HL-60/S4 (cell line): ENCODE results near the gene ABHD16B.

Experiments
- in situ Hi-C: fragments of 300-500 bp; cut with MboI; formaldehyde crosslinking; loops from 2 replicates; pipeline ENCODE4 v1.14.3; 2022; ENCODE audit warnings: low sequenced_read_pairs

ABHD16B gene

DNA sequence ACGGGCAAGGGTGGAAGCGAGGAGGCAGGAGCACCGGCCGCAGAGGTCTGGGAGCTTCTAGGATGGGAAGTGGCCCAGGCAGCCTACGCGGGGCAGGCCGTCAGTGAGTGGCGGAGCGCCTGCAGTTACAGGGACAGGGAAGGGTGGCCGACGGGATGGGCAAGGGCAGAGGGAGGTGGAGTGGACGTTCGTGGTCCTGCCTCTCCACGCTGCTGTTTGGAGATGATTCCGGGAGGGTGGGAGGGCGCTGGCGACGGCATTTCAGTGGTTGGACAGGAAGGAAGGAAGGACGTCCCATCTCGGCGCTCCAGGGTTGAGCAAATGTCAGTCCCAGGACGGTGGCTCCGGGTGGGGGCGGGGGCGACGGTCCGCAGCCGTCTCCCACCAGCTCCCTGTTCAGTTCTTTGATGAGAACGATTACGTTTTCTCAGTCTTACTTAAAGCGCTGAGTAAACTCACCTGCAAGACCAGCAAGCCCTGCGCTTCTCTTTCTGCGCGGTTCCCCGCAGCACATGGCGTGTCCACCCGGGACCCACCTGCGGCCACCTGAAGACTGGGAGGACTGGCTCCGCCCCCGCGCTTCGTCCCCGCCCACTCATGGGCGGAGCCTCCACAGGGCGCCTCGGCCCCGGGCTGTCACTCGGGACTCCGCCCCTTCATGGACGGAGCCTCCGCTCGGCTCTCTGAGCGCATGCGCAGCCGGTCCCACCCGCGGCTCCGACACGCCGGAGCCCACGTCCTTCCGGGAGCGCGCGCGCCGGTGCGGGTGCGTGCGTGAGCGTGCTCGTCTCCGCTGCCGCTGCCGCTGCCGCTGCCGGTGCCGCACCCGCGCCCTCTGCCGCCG, 33.3 kb downstream of the ABHD16B start, which contains the start of gene DNAJC5:
DNAJC5 (plus strand) TSS at position 769 of the 844 bp plus-strand sequence. CDS start 33,220 bp downstream, outside the sequence.
- in situ Hi-C loops, result no loop called here

DNA sequence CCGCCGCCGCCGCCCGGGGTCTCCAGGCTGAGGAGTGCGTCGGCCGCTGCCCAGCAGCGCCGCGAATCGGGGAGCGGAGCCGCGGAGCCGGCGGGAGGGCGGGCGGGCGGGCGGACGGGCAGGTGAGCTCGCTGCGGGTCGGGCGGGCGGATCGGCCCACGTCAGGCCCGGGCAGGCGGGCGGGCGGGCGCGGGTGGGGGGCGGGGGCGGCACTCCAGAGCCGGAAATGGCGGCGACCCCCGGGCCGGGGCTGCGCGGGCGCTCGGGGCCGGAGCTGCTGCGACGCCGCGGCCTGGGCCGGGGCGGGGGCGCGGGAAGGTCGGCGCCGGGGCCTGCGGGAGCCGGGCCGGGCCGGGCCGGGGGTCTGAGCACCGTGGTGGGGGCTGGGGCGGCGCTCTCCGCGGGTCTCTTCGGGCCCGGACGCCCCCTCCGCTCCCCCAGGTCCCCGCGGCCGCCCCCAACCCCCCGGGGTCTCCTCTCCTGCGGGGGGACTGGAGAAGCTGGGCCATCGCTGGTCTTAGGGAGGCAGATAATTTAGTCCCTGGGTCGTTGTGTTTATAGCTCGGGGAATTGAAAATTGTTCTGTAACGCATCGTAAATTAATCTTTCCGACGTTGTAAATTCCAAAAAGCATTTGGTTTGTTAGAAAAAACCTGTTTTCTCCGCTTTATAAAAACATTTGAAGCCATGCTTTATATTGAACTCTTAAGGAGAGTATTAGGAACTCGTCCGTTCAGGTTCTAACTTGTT, 34.1 kb downstream of the ABHD16B start:
- in situ Hi-C loops, result no loop called here

DNA sequence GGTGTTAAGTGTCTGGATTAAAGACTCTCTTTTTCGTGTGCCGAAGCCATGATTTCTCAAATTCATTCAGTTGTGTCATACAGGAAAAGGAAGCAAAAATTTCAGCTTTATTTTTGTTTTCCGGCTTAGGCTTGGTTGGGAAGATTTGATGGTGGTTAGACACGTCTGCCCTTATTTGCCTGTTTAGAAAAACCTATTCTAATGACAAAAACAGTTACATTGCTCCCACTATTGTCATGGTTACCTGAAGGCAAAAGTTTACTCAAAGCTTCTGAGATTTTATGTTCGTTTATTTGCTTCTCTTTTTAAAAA, 34.6 kb downstream of the ABHD16B start:
- in situ Hi-C loops, result no loop called here

DNA sequence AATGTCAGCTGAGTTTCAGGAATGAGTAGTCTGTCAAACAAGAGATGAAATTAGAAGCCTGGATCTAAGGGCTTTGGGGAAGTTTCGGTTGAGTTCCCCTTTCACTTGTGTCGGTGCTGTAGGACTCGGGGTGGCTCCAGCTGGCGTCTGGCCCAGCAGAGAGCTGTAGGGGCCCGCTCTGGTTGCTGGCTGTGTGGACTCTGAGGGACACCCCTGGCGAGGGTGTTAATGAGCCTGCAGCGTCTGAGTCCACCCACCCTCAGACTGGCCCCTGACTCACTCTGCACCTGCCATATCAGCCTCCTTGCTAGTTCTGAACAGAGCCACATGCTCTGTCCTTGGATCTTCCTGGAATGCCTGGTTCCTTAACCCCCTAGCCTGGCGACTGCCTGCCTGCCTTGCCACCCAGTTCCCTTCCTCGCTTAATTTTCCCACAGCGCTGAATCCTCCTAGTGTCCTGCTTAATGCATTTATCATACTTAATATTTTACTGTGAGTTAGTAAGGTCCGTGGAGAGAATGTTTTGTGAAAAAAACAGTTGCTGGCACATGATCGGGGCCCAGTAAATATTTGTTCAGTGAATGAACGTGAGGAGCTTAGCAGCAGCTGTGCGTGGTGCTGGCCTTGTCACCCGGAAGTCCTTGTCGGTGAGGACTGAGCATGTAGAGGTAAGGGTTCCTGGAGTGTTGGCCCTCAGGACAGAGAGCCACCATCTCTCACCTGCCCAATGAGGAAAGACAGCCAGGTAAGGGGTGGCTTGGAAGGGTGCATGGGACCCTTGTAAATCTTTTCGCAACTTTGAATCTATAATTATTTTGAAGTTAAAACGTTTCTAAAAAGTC, 35.2 kb downstream of the ABHD16B start:
- in situ Hi-C loops, result no loop called here

DNA sequence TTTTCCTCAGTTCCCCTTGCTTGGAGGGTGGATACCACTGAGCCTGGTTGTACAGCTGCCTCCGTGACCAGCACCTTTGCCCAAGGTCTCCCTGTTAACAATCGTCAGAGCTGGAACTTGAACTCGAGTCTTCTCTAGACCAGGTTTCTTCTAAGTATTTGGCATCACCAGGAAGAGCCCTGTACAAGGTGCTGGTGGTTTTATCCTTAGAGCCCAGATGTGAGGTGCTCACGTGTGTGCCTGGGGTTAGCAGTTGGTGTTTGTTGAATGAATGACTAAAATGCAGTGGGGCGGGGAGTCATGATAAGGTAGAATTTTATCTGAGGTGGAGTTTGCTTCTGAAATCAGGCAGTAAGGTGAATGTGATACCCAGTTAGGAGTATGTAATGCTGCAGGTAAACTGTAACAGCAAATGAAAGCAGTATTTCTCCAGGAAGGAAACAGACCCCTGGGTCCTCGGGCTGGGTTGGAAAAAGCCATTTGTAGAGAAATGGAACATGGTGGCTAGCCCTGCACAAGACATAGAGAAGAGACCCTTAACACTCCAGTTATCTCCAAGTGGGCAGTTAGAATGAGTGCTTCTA, 36.8 kb downstream of the ABHD16B start:
- in situ Hi-C loops, result no loop called here

DNA sequence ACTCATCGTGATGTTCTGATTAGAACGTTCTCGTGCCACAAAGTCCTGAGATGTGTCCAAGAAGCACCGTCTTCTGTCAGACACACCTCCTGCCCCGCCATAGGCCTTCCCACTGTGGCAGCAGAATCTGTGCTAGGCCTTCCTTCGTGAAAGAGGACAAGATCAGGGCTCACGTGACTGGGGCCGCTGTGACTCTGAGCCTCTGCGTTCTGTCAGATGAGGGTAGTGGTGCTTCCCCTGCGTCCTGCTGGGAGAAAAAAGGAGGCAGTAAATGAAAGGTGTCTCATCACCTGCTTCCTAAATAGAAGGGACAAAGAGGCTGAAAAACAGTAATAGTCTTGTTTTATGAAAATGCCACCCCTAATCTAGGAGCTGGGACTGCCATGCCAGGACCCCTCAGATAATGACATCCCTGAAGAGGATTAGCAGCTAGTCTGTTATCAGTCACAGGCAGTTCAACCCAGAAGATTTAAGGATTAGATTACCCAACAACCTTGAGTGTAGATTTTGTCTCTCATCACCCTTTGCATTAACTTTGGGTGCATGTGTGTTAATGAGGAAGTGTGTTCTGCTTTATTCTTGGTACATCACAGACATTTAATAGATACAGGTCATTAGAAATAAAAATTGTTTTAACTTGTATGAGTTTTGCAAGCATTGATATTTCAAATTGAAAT, 37.7 kb downstream of the ABHD16B start:
- in situ Hi-C loops, result no loop called here

DNA sequence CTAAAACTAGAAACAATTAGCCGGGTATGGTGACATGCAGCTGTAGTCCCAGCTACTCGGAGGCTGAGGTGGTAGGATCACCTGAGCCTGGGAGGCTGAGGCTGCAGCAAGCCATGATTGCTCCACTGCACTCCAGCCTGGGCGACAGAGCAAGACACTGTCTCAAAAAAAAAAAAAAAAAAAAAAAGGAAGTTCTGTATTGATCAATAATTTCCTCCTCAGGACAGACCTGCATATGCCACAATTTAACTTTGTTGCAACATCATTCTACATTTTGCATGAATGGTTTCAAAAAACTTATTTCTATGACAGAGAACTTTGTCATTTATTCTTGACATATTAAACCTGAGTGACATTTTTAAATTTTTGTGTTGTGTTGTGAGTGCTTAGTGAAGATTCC, 39.1 kb downstream of the ABHD16B start:
- in situ Hi-C loops, result no loop called here

DNA sequence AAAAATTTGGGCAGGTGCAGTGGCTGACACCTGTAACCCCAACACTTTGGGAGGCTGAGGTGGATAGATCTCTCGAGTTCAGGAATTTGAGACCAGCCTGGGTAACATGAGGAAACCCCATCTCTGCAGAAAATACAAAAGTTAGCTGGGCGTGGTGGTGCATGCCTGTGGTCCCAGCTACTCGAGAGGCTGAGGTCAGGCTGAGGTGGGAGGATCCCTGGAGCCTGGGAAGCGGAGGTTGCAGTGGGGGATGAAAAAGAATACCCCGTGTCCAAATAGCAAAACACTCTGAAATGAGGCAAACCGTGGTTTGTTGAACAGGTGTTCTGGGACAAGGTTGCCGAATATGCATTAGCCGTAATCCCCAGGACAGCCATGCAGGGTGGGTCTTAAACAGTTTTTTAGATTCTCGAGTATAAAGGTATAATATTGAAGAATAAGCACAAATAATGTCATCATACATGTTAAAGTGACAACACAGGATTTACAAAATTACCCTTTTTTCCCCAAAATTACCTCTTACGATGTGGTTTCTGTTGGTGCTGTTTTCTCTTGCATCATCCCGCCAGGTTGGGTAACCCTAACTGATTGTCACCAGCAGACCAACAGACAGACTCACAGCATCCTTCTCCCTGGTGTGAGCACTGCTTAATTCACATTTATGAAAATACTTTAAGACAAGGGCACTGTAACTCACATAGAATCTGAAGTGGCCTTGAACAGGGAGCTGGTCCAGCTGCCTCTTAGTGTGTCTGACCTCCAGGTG, 42.7 kb downstream of the ABHD16B start:
- in situ Hi-C loops, result no loop called here

DNA sequence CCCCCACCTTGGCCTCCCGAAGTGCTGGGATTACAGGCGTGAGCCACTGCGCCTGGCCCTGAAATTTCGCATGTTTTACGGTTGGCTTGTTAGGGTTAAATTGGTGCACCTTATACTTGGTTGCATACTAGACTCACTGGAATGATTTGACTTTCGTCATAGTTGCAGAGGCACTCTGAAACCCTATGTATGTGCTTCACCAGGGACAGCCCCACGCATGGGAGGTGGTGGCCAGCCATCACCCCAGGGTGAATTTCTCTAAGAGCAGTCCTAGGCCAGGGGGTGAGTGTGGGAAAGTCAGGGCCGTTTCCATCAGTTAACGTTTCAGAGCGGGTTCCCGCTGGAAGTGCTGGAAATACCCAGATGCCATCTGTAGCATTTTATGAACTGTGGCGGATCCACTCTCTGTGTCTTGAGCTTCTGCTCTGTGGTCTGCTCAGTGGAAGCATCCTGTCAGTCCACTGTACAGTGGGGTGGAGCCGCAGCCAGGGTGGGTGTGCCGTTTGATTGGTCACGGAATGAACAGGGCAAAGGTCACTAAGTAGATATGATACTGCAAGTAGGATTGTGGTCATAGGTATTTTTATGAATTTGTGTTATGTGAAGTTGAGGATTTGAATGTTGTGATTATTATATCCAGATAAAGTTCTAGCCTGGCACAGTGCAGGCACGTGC, 46.8 kb downstream of the ABHD16B start:
- in situ Hi-C loops, result no loop called here

DNA sequence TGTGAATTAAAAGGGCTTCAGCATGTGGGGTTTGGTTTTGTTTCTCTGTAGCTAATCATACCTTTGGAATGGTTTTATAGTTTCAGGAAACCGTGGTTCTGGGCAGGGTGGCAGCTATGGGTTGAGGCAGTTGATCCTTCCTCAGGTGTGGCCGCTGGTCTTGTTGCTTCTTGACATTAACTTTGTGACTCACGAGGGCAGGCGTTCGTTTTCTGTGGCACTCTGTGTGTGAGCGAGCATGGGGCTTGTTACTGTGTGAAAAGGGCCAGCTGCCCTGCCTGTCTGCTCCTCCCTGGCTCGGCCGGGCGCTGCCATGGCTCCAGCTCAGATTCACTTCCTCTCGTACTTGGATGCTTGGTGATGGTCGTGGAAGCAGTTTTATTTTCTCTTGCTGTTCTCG, 49.9 kb downstream of the ABHD16B start:
- in situ Hi-C loops, result no loop called here
